Gastroesophageal sphincter (tissue), 4 donors: ENCODE measurements around the gene SORCS3. TPM values are rescaled to one million over a fixed set of nuclear protein-coding genes. Genes with fewer than 3 reads are reported as not detected.

Experiments
- ATAC-seq: fragments of 150-250 bp; one replicate; pipeline ENCODE4 v1.9.1; 2016; ENCODE audit warnings: mild to moderate bottlenecking, moderate library complexity
- H3K27ac ChIP-seq, 4 donors: fragments of 200-600 bp; sonication (generic) in 3 of 4; 1 replicate in 3 of 4; 2 replicates in 1 of 4; pipeline ENCODE4 v1.5.1; 2016 to 2019
- H3K27me3 ChIP-seq: fragments of 200-600 bp; sonication (generic); one replicate; pipeline ENCODE4 v1.5.1; 2019
- H3K36me3 ChIP-seq, 2 donors: fragments of 200-600 bp; sonication (generic); one replicate each; pipeline ENCODE4 v1.5.1; 2019; ENCODE audit warnings: control low read depth in 1 of 2
- H3K4me1 ChIP-seq, 3 donors: fragments of 200-600 bp; sonication (generic); 1 replicate in 2 of 3; 2 replicates in 1 of 3; pipeline ENCODE4 v1.5.1; 2016 to 2019; ENCODE audit warnings: control low read depth in 2 of 3
- H3K4me3 ChIP-seq, 2 donors: fragments of 200-600 bp; sonication (generic); one replicate each; pipeline ENCODE4 v1.5.1; 2019; ENCODE audit warnings: mild to moderate bottlenecking in 1 of 2, moderate library complexity in 1 of 2
- H3K9me3 ChIP-seq, 3 donors: fragments of 200-600 bp; sonication (generic); one replicate each; pipeline ENCODE4 v1.5.1; 2017 to 2019; ENCODE audit warnings: control low read depth in 2 of 3
- EP300 ChIP-seq: sonication (generic); formaldehyde crosslinking; IDR thresholded peaks from one replicate; pipeline ENCODE4 v1.6.1; 2017; ENCODE audit warnings: antibody characterized with exemption, mild to moderate bottlenecking
- POLR2A ChIP-seq, 2 donors: fragments of 450-650 bp; IDR thresholded peaks; one replicate each; pipeline ENCODE4 v1.6.1; 2017; ENCODE audit warnings: antibody characterized with exemption in 2 of 2, mild to moderate bottlenecking in 2 of 2, moderate library complexity in 1 of 2
- POLR2AphosphoS5 ChIP-seq: sonication (generic); formaldehyde crosslinking; IDR thresholded peaks from one replicate; pipeline ENCODE4 v1.6.1; 2017; ENCODE audit warnings: antibody characterized with exemption
- WGBS, 2 donors: methylation state at CpG; one replicate each; pipeline ENCODE4 v1.1.5; 2018; ENCODE audit warnings: low coverage in 1 of 2; 5-methylcytosine and 5-hydroxymethylcytosine counted together
- total RNA-seq, 4 donors: library from RNA; depleted of rRNA; stranded (reverse); fragments of >200 nt; gene quantifications; one replicate each; pipeline ENCODE4 v1.1.0, GENCODE V29; 2016
- TF ChIP-seq, protein P1 (sequence below), 4 experiments: fragments of 200-600 bp in 2 of 4; fragments of 450-650 bp in 2 of 4; sonication (generic) in 1 of 4; IDR thresholded peaks; one replicate each; pipeline ENCODE4 v1.5.1; 2017 to 2019; ENCODE audit warnings: antibody characterized with exemption in 4 of 4, mild to moderate bottlenecking in 2 of 4, moderate library complexity in 2 of 4

SORCS3 gene
- total RNA-seq, 4 donors from 2014 or later, result 0.31 to 1.3 (median 0.69) TPM; not detected in 1

DNA sequence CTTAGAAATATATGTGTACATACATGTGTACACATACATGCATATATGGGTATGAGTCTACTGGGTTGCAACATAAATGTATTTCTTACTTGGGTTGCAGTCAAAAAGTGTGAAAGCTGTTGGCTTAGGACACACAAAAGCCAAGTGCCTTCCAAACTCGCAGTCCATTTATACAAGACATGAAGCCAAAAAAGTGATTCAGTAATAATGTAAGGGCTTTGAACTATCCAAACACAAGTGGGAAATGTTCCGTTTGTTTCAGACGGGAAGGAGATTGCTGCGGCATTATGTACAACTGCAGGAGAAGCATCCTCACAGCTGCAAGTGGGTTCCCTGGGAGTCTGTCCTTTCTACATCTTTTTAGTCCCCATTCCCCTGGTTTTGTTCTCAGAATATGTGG, 513.6 kb downstream of the SORCS3 start:
- WGBS, 2 donors, result 20 to 53% methylated on average over 4 of the region's 4 CpGs
- no peaks in the 10 kb centered on the region for H3K4me1 ChIP-seq
- no peaks in the 10 kb centered on the region for H3K9me3 ChIP-seq
- no peak overlapping the region for H3K27ac ChIP-seq
- no peak for ATAC-seq
- H3K36me3 ChIP-seq, result no peaks in the 10 kb centered on the region
- TF ChIP-seq EP300, result no peak
- TF ChIP-seq, protein P1, sequence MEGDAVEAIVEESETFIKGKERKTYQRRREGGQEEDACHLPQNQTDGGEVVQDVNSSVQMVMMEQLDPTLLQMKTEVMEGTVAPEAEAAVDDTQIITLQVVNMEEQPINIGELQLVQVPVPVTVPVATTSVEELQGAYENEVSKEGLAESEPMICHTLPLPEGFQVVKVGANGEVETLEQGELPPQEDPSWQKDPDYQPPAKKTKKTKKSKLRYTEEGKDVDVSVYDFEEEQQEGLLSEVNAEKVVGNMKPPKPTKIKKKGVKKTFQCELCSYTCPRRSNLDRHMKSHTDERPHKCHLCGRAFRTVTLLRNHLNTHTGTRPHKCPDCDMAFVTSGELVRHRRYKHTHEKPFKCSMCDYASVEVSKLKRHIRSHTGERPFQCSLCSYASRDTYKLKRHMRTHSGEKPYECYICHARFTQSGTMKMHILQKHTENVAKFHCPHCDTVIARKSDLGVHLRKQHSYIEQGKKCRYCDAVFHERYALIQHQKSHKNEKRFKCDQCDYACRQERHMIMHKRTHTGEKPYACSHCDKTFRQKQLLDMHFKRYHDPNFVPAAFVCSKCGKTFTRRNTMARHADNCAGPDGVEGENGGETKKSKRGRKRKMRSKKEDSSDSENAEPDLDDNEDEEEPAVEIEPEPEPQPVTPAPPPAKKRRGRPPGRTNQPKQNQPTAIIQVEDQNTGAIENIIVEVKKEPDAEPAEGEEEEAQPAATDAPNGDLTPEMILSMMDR (IDR thresholded peaks at IDR 0.05), result no peak
- TF ChIP-seq POLR2AphosphoS5, result no peak
- no peak for TF ChIP-seq POLR2A (IDR thresholded peaks at IDR 0.05)
- no peak overlapping the region for H3K4me3 ChIP-seq
- H3K27me3 ChIP-seq, result no peaks in the 10 kb centered on the region

DNA sequence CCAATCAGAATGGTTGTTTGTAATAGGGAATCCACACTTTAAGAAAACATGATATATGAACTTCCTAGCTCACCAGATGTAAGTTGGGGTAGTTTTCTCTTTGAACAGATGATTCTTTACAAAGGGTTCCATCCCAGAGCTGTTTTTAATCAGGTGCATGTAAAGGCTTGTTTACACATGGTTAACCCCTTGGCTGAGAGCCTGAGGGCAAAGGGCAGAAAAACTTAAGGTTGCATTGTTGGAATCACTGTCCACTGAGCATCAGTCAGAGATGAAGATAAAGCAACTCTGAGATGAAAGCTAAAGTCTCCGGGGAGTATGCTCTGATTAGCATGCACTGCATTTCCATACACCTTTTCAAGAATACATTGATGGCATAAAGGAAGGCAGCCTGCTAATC, 518.2 kb downstream of the SORCS3 start:
- Histone ChIP-seq H3K9me3 (no peaks in the 10 kb centered on the region), H3K4me3 (no peak overlapping the region), H3K27ac (no peak overlapping the region), H3K4me1 (no peaks in the 10 kb centered on the region), H3K27me3 (no peaks in the 10 kb centered on the region), H3K36me3 (no peaks in the 10 kb centered on the region)
- no peak for TF ChIP-seq EP300
- ATAC-seq, result no peak
- 38 to 50% methylated on average over 1 of the region's 1 CpG for WGBS, 2 donors

DNA sequence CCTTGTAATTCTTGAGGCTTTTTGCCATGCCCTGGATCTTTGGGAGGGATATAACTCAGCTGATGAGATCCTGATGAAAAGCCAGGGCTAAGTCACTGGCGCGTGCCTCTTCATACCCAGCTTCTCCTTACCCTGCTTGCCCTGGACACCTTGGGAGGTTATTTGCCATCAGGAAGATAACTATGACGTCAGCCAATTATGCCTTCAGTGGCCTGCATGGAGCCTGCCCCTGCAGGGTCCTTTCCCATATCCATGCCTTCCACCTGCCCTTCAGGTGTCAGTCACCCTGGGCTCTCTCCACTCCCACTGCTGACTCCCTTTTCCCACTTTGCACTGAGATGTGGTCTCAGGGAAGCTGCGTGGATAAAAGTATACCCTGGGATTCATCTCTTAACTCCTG, 520.1 kb downstream of the SORCS3 start:
- 100% methylated on average over 2 to 4 of the region's 4 CpGs for WGBS, 2 donors
- Histone ChIP-seq H3K27me3 (no peaks in the 10 kb centered on the region), H3K36me3 (no peaks in the 10 kb centered on the region), H3K9me3 (no peaks in the 10 kb centered on the region), H3K4me3 (no peak overlapping the region), H3K27ac (no peak overlapping the region), H3K4me1 (no peaks in the 10 kb centered on the region)
- ATAC-seq, result no peak
- TF ChIP-seq EP300 (no peak), POLR2AphosphoS5 (no peak), POLR2A (IDR thresholded peaks at IDR 0.05) (no peak)
- TF ChIP-seq, protein P1 (IDR thresholded peaks at IDR 0.05), result no peak

DNA sequence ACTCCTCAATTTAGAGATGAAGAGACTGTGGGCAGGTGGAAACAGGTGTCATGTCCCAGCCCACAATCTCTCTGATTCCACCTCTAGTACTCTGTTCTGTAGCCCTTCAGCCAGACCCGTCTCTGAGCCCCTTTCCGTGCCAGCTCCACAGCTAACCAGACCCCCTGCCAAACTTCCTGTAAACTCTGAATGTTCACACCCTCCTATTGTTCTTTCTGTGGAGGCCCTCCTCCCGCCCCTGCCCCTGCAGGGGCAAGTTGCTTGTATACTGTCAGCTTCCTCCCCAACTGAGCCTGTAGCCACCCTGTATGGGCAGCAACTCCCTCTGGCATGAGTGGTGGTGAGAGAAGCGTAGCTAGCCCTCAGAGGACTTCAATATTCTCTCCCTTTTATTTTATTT, 520.7 kb downstream of the SORCS3 start:
- H3K27ac ChIP-seq, result no peak overlapping the region
- no peaks in the 10 kb centered on the region for H3K9me3 ChIP-seq
- H3K4me1 ChIP-seq, result no peaks in the 10 kb centered on the region
- H3K36me3 ChIP-seq, result no peaks in the 10 kb centered on the region
- H3K27me3 ChIP-seq, result no peaks in the 10 kb centered on the region
- TF ChIP-seq POLR2A (IDR thresholded peaks at IDR 0.05), result no peak
- TF ChIP-seq EP300, result no peak
- TF ChIP-seq, protein P1 (IDR thresholded peaks at IDR 0.05), result no peak
- no peak for TF ChIP-seq POLR2AphosphoS5
- H3K4me3 ChIP-seq, result no peak overlapping the region
- WGBS, 2 donors, result 56 to 80% methylated on average over 1 to 4 of the region's 4 CpGs
- ATAC-seq, result no peak

DNA sequence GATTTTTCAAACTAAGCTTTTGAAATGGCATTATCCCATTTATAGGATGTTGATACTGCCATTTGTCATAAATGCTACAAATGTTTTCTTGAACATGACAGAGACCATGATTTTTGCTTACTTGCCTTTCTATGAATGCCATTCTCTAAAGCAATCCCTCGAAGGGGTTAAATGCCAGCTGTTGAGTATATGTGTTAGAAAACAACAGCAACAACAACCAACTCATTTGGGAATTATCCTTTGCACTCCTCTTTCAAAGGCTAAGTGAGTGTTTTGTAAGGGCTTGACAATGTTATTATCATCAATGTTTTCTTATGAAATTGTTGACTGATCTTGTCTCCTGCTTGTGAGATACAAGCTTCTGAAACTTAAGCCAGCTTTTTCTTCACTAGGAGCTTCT, 529.4 kb downstream of the SORCS3 start:
- no peak overlapping the region for H3K27ac ChIP-seq
- no peaks in the 10 kb centered on the region for H3K36me3 ChIP-seq
- TF ChIP-seq POLR2A (IDR thresholded peaks at IDR 0.05) (no peak), POLR2AphosphoS5 (no peak), EP300 (no peak)
- TF ChIP-seq, protein P1 (IDR thresholded peaks at IDR 0.05), result no peak
- peaks cover 0 to 4% (median 0%) of the 10 kb centered on the region in 3 donors for H3K9me3 ChIP-seq
- H3K4me3 ChIP-seq, result no peak overlapping the region
- whole genome bisulfite sequencing, 2 donors, result 50 to 56% methylated on average over 1 of the region's 1 CpG
- ATAC-seq, result no peak
- no peaks in the 10 kb centered on the region for H3K4me1 ChIP-seq
- no peaks in the 10 kb centered on the region for H3K27me3 ChIP-seq
